Transverse colon (tissue), 4 donors: ENCODE data around the gene ARL5A.

Source experiments
- EP300 ChIP-seq: sonication (generic); formaldehyde crosslinking; IDR thresholded peaks from one replicate; pipeline ENCODE4 v1.6.1; 2017; ENCODE audit warnings: antibody characterized with exemption, low read depth
- POLR2A ChIP-seq: fragments of 450-650 bp; IDR thresholded peaks from one replicate; pipeline ENCODE4 v1.6.1; 2016; ENCODE audit warnings: antibody characterized with exemption, mild to moderate bottlenecking, moderate library complexity
- POLR2AphosphoS5 ChIP-seq, 3 donors: sonication (generic); formaldehyde crosslinking; IDR thresholded peaks; one replicate each; pipeline ENCODE4 v1.6.1; 2016; ENCODE audit warnings: antibody characterized with exemption in 3 of 3
- TF ChIP-seq, protein P1 (sequence below), 5 experiments: fragments of 200-600 bp in 3 of 5; fragments of 450-650 bp in 2 of 5; sonication (generic) in 3 of 5; IDR thresholded peaks; 1 replicate in 2 of 5; 2 replicates in 3 of 5; pipeline ENCODE4 v1.5.1; 2016 to 2017; ENCODE audit warnings: antibody characterized with exemption in 5 of 5, inconsistent platforms in 3 of 5, mild to moderate bottlenecking in 2 of 5, moderate library complexity in 1 of 5

DNA sequence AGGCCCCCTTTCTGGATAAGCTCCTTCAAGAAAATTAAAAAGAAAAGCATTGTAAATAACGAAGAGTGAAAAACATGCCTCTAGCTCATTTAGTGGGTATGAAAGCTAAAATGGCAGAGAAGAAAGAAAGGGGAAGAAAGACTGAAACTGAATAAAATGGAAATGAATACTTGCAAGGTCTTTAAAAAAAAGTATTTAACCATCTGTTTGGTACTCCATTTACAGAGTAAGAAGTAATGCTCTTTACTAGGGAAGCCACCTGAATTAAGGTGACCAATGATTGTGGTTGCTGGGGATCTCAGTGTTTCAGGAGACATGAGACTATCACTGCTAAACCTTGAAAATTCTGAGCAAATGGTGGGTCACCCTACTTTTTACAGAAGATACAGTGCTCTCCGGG, 17.7 kb upstream of the ARL5A start:
- TF ChIP-seq EP300 (no peak), POLR2A (no peak), POLR2AphosphoS5 (IDR thresholded peaks at IDR 0.05) (no peak)
- TF ChIP-seq, protein P1, sequence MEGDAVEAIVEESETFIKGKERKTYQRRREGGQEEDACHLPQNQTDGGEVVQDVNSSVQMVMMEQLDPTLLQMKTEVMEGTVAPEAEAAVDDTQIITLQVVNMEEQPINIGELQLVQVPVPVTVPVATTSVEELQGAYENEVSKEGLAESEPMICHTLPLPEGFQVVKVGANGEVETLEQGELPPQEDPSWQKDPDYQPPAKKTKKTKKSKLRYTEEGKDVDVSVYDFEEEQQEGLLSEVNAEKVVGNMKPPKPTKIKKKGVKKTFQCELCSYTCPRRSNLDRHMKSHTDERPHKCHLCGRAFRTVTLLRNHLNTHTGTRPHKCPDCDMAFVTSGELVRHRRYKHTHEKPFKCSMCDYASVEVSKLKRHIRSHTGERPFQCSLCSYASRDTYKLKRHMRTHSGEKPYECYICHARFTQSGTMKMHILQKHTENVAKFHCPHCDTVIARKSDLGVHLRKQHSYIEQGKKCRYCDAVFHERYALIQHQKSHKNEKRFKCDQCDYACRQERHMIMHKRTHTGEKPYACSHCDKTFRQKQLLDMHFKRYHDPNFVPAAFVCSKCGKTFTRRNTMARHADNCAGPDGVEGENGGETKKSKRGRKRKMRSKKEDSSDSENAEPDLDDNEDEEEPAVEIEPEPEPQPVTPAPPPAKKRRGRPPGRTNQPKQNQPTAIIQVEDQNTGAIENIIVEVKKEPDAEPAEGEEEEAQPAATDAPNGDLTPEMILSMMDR (IDR thresholded peaks at IDR 0.05): no peak
